Activated CD4-positive, alpha-beta T cell treated with anti-CD3 and anti-CD28 coated beads for 48 hours (primary cell): Measurements from ENCODE around the gene SEPTIN8.
A peak's percentile ranks its signal among the peaks of the same experiment; 100 is the strongest.

Source experiments
- DNase-seq: peaks from one replicate; pipeline ENCODE4 v3.0.0-alpha.2; 2020

Gene SEPTIN8, protein sequence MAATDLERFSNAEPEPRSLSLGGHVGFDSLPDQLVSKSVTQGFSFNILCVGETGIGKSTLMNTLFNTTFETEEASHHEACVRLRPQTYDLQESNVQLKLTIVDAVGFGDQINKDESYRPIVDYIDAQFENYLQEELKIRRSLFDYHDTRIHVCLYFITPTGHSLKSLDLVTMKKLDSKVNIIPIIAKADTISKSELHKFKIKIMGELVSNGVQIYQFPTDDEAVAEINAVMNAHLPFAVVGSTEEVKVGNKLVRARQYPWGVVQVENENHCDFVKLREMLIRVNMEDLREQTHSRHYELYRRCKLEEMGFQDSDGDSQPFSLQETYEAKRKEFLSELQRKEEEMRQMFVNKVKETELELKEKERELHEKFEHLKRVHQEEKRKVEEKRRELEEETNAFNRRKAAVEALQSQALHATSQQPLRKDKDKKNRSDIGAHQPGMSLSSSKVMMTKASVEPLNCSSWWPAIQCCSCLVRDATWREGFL

DNA sequence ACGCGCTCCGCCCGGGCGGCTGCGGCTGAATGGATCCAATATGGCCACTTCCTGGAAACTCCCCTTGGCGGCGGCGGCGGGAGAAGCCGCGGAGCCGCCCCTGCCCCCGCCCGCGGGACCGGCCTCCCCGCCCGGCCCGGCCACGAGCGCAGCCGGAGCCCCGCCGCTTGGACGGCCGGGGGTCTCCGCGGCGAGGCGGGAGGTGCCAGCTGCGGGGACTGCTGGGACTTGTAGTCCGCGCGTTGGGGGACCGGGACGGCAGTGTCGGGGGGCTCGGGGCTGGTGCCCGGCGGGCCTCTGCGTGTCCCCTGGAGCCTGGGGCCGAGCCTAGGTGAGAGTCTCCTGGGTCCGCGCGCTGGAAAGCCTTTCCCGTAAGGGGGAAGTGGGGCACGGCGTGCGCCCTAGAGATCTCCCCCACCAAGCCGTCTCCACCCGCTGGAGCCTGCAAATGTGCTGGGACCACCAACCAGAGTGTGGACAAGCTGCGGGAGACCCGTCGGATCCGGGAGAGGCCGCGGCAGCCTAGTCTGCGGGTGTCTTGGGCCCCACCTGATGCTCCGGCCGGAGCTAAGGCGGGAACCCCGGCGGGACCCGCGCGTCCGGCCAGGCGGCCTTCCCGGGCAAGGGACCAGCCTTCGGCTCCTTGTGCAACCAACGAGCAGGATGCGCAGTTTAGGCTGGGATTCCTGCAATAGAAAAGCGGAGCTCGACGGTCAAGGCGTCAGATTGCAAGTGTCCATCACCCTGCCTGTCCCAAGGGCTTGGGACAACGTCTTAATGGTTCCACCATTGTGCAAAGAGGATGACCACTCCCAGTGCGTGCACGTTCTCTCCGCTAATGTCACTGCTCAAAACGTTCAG is at the start of gene SEPTIN8:
Gene SEPTIN8, minus strand, starts transcription at position 31 of the 861 bp plus-strand sequence. CDS start 102 bp downstream, outside the sequence.
- DNase-seq = peak; percentile 51

DNA sequence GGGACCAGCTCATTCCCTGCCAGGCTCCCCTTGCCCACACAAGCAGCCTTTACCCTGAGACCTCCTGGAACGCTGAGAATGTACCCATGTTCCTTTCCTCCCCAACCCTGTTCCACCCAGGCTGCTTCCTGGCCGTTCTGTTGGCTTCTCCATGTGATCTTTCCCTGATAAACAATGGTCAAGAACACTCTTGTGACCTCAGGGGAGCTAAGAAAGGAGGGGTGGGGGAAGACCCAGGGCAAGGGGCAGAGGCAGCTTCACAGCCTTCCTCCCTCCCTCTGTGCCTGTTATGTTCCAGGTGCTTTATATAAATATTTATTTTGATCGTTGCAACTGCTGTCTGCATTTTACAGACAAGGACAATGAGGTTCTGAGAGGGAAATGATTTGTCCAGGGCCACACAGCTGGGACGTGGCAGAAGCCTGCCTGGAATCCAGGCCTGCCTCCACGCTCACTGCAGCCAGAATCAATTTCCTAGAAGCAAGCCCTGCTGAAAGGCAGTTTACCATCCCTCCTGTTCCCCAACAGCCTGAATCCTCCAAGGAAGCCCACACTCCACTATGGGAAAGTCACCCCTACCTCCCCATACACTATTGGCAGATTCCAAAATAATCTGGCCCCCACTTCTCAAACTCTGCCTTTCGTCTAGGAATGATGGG is 49.5 kb upstream of the SEPTIN8 start:
- no peak for DNase-seq

DNA sequence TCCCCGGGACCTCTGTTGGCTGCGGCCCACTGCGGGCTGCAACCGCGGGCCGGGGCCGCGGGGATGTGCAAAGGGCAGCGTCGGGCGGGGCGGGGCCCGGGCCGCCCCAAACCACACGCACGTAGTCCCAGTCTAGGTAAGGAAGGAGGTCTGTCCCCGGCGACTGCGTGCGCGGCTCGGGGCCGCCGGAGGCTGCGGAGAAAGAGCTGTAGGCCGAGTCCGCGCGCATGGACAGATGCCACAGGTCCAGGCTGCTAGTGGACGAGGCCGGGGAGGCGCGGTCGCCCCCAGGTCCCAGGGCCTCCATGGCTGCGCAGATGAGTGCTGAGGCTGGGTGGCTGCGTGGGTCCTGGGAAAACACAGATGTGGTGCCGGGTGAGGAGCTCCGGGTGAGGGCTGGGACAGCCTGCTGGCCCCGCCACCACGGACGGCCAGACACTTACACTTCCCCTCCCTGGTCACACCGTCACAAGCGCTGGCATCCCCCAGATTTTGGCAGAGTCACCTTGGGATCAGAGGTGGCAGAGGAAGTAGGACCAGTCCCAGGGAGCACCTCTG is 48.9 kb upstream of the SEPTIN8 start:
- peak; percentile 30 for DNase-seq

DNA sequence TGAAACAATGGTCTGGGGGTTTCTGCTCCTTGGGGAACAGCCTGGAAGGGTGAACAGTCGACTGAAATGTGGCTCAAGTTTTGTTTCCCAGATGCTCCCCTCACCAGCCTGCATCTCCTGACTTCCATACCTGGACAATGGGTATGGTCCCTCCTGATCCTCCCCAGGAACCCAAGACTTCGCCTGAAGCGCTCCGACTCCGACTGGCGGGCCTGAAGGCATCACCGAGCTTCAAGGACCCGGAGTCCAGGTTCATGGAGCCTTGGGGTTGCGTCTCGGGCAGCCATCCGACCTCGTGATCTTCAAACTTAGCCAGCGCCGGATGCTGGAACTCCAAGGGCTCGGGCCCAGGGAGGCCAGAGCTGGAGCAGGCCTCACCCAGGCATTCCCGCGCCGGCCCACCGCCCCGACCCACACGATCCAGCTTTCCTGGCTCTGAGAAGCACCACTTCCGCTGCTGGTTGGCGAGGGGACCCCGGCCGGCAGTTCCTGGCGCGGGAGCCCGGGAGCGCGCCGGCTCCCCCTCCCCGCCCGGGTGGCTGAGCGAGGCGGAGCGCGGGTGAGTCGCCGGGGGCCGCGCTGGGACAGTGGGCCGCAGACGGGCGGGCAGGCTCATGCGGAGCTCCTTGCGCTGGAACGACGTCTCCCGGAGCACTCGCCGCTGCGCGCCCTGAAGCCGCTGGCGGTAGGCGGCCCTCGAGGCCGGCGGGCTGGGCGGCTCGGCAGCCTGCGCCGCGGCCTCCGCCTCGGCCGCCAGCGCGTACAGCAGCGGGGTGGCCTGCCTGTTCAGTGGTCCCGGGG is 48.2 kb upstream of the SEPTIN8 start:
- DNase-seq = peak; percentile 19

DNA sequence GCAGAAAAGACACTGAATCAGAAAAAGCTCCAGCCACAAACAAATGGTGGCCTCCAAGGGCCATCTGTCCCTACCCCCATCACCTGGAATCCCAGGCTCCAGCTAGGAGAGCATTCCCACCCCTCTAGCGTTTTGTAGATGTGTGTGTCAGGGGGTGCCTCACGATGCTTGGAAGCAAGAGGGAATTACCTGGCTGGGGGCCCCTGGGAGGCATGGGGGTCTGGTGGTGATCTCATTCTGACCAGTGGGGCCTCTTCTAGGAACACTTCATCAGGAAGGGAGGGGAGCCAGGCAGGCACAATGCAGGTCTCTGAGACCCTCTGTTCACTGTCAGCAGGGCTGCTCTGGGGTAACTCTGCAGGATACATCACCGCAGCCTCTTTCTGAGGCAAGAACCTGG is 47.4 kb upstream of the SEPTIN8 start:
- no peak for DNase-seq

DNA sequence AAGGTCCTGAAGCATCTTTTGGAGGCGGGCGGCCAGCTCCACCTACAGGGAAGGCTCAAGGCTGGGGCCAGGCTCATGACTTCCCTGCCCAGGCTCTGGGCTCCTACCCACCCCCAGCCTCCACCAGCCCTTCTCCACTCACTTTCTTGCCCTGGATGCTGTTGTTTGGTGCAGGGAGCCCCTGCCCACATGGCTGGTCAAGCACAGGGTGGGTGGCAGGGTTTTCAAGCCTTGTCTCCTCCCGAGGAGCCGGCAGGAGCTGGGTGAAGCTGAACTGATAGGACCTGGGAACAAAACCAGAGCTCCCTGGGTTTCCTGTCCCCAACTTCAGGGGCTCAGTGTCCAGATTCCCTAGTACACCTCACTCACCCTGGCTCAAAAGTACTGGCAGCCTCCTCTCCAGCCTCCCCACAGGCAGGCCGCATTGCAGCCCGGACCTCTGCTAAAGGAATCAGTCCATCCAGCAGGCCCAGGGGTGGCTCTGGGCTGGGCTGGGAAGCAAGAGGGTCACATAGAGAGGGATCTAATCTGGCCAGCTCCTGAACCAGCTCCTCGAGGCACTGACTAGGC is 46.5 kb upstream of the SEPTIN8 start:
- no peak for DNase-seq

DNA sequence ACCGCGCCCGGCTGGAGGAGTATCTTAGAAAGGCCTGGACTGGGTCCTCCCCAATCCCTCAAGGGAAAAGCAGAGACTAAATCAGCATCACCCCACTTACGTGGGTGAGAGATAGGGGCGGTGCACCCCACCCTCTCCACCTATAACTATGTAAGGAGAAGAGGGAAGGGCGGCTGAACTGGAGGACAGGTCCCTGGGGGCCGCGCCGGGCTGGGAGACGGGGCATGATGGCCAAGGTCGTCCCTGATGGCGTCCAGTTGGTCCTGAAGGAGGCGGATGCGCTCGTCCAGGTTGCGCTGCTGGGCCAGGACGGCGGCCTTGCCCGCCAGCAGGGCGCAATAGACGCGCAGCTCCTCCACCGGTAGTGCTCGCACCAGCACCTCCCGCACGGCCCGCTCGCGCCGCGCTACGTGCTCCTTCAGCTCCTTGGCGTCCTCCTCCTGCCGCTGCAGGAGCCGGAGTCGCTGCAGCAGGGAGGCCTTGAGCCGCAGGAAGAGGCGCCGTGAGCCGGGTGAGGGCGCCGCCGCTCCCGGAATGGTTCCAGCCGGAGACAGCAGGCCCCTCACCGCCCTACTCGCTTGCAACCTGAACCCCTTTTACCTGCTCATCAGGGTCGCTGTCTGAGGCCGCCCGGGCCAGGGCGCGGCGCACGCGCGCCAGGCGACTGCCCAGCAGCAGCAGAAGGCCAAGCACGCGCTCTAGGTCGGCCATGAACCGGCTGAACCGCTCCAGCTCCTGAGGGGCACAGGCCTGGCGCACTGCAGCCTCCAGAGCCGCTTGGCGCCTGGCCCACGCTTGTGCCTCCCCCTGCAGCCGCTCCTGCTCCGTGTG is 45.8 kb upstream of the SEPTIN8 start:
- peak; percentile 51 for DNase-seq

DNA sequence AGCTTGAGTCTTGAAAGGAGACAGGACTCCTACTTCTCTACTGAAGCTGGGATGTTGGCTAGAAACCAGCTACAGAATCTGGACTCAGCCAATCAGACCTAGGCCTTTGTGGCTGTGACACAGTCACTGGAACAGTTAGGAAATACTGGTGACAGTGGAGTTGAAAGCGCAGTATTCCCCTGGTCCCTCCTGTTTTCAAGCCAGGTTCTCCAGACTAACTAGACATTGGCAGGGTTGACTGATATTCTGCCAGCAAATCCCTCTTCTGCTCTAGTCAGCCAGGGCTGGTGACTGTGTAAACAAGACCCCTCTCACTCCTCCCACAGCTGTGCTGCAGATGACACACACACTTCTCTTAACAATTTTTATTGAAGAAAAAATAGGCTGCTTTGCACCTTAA is 44.8 kb upstream of the SEPTIN8 start:
- DNase-seq = no peak

DNA sequence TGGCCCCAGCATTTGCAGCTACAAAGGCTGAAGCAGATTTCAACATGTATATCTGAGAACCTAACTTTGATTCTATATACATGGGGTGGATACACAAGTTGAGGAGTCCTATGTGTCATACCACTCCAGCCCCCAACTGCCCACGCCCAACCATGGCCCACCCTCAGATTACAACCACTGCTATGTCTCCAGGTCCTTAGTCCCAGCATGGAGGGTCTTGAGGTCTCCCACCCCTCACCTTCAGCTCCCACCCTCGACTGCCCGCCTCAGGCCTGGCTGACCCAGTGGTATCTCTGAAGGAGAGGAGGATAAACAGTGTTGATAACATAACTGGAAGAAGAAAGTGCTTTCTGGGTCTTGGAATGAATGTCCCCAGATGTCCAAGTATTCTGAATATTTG is 44.3 kb upstream of the SEPTIN8 start:
- DNase-seq = no peak

DNA sequence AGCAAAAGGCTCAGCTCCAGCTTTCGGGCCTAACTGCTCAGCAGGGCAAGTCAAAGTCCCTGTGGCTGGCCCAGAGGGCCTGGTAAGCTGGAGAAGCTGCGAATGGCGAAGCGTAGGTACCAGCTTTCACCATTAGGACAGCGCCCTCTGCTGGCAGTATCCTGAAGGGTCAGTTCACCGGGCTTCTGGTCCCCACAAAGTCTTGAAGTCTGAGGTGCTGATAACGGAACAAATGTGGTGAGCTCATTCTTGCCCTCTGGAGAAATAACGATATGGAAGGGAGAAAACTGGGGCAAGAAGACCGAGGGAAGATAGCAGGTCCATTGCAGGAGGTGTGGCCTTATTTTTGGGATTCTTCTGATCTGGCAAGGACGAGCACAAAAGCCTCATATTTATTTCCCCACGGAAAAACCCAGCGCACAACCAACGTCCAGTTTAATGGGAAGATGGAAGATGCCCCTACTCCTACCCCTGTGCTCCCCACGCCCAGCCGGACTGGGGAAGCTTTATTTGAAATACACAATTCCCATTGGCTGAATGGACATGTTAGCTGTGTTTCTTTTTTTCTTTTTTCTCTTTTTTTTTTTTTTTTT is 43.2 kb upstream of the SEPTIN8 start:
- peak; percentile 96 for DNase-seq

DNA sequence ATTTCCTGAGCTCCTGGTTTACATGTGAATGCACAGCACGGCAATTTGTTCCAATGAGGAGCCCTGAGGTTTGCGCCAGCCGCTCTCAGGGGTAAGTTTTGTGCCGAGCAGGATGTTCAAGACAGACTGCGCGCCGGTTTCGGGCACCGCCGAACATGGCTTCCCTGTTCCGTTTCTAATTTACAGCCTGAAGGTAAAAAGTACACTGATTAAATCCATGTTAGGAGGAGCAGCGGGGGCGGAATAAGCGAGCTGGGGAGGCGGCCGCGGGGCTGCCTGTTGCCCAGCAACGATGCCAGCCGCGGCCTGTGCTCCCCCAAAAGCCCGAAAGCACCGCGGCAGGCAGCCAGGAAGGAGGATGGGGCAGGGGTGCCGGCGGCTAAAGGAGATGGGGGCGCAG is 42.4 kb upstream of the SEPTIN8 start:
- DNase-seq = peak; percentile 18

DNA sequence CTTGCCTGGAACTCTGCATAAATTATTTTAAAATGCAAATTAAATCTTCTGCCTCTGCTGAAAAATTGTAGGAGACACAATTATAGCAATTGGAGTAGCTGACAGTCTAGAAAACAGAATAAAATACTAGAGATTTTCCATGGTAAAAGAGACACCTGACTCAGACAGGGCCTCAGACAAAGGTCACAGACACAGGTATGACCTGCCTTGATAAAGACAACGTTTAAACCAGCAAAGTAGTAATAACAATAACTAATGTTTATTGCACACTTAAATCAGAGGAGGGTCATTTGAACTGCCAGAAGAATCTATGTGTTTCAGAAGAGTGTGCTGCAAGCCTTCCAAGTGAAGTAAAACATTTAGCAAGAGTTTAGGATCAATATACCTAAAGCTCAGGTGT is 40.0 kb upstream of the SEPTIN8 start:
- DNase-seq = no peak

DNA sequence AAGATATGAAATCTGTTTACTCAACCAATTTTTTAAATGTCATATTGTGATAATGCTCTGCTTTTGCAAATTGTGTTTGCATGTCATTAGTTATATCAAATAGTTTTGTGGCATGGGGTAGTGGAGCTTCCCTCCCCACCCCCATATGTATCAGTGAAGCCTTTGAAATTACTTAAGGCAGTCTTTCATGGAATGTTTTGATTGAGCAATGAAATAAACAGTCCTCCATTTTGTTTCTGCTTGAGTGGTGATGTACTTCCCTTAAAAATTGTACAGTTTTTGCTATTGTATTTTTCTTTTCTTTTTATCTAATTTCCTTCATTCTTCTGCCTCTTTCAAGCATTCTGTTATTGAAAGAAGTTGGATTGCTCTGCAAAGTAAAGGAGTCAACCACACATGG is 39.5 kb upstream of the SEPTIN8 start:
- no peak for DNase-seq

DNA sequence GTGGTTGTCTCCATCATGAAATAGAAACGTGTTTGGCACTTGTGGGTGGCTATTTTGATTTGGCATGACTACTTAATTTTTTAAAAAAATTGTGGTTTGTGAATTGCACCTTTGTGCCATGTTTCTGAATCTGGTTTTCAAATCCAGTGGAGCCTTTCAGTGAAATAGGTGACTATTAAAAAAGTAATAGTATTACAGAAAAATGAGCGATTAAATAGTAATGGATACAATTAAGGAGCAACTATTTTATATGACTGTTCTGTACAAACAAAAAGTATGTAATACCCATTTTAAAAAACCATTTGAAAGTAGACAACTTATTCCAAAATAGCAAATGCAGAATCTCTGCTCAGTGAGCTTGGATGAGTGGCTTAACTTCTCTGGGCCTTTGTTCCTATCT is 39.0 kb upstream of the SEPTIN8 start:
- no peak for DNase-seq

DNA sequence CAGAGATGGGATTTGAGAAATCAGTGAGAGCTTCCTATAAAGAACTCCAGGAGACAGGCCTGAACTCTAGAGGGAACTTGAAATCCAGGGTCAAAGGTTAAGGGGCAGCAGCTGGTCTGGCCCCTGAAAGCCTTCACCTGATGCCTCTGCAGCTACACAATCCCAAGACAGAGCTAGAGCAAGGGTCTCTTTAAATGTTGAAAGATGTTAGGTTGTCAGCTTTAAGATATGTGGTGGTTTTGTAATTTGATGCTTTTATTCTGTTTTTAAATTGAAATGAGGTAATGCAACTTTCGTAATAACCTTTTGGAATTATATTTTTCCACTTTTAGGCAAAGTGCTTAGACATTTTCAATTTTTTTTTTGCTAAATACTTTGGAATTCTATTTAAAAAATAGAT is 38.4 kb upstream of the SEPTIN8 start:
- DNase-seq = no peak

DNA sequence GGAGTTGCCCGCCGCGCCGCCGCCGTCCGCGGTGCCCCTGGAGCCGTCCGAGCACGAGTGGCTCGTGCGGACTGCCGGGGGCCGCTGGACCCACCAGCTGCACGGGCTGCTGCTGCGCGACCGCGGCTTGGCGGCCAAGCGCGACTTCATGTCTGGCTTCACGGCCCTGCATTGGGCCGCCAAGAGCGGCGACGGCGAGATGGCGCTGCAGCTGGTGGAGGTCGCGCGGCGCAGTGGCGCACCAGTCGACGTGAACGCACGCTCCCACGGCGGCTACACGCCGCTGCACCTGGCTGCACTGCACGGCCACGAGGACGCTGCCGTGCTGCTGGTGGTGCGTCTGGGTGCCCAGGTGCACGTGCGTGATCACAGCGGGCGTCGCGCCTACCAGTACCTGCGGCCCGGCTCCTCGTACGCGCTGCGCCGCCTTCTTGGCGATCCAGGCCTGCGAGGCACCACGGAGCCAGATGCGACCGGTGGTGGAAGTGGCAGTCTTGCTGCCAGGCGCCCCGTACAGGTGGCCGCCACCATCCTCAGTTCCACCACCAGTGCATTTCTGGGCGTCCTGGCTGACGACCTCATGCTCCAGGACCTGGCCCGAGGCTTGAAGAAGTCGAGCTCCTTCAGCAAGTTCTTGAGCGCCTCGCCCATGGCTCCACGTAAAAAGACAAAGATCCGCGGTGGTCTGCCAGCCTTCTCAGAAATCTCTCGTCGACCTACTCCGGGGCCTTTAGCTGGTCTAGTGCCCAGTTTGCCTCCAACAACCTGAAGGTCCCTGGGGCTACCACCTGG is 37.7 kb upstream of the SEPTIN8 start:
- no peak for DNase-seq

DNA sequence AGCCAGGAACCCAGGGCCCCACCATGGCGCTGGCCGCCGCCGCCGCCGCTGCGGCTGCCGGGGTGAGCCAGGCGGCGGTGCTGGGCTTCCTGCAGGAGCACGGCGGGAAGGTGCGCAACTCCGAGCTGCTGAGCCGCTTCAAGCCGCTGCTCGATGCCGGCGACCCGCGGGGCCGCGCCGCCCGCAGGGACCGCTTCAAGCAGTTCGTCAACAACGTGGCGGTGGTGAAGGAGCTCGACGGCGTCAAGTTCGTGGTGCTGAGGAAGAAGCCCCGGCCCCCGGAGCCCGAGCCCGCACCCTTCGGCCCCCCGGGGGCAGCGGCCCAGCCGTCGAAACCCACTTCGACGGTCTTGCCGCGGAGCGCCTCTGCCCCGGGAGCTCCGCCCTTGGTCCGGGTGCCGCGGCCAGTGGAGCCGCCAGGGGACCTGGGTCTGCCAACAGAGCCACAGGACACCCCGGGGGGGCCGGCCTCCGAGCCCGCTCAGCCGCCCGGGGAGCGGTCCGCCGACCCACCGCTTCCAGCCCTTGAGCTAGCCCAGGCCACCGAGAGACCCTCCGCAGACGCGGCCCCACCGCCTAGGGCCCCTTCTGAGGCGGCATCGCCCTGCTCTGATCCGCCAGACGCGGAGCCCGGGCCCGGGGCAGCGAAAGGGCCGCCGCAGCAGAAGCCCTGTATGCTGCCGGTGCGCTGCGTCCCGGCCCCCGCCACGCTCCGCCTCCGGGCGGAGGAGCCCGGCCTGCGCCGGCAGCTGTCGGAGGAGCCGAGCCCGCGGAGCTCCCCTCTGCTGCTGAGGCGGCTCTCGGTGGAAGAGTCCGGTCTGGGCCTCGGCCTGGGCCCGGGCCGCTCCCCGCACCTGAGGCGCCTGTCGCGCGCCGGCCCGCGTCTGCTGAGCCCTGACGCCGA is 36.8 kb upstream of the SEPTIN8 start:
- DNase-seq = peak; percentile 53
